Measurements from ENCODE around the gene EFNB3.

DNA sequence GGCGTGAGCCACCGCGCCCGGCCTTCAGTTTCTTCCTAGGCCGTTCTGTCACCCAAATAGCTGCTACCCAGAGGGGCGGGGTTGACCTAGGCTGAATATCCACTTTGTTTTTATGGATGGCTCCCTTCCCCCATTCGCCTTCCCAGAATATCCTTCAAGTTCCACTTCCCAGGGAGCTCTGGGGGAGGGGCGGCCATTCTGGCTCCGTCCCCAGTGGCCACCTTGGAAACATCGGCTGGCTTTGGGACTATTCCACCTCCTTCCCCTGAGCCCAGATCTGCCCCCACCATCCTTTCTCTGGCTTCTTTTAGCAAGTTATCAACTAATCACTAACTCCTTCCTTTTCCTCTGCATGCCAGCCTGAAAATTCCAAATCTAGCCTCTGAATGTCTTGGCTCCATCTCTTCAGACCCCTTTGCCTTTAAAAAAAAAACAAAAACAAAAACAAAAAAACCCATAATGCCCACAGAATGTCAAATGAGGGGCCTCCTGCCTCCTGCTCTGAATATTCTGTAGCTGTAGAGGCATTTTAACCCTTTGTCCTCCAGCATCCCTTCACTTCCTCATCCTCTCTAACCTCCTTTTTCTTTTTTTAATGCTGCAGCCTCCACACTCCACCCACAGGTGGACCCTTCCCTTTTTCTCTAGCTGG is 47.9 kb upstream of the EFNB3 start:
- no peak for TF ChIP-seq EZH2 (IDR thresholded peaks at IDR 0.05; ENCODE audit: borderline replicate concordance, low read length)
- TF ChIP-seq, protein P1, sequence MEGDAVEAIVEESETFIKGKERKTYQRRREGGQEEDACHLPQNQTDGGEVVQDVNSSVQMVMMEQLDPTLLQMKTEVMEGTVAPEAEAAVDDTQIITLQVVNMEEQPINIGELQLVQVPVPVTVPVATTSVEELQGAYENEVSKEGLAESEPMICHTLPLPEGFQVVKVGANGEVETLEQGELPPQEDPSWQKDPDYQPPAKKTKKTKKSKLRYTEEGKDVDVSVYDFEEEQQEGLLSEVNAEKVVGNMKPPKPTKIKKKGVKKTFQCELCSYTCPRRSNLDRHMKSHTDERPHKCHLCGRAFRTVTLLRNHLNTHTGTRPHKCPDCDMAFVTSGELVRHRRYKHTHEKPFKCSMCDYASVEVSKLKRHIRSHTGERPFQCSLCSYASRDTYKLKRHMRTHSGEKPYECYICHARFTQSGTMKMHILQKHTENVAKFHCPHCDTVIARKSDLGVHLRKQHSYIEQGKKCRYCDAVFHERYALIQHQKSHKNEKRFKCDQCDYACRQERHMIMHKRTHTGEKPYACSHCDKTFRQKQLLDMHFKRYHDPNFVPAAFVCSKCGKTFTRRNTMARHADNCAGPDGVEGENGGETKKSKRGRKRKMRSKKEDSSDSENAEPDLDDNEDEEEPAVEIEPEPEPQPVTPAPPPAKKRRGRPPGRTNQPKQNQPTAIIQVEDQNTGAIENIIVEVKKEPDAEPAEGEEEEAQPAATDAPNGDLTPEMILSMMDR (conservative IDR thresholded peaks at IDR 0.05 in 1 of 2, IDR thresholded peaks at IDR 0.05 in 1 of 2; ENCODE audit: extremely low read depth in 1 of 2, insufficient read depth in 1 of 2, low read depth in 1 of 2, low read length in 2 of 2), result no peak
